IMR-90 (cell line): ENCODE results near the gene MROH7. TPM values are rescaled to one million over a fixed set of nuclear protein-coding genes. Genes with fewer than 3 reads are reported as not detected.

Source experiments
- ATAC-seq: fragments of 200-7000 bp; cut with Tn5 transposase; 2 replicates; pipeline ENCODE4 v1.9.1; 2020; ENCODE audit warnings: low read depth, mild to moderate bottlenecking, moderate library complexity
- BruUV-seq: library from RNA; stranded (reverse); fragments of 400-500 nt; replicated peaks from 2 replicates; lab custom pipeline; 2021; lab: Mats Ljungman, UMichigan
- CTCF ChIA-PET: fragments of 300-600 bp; formaldehyde crosslinking; extraction: SDS; loops from one replicate; lab custom pipeline; 2021; ENCODE audit warnings: antibody characterized with exemption; lab: Yijun Ruan, JAX
- POLR2A ChIA-PET: fragments of 300-600 bp; sonication (Branson Sonifier 250); formaldehyde crosslinking; loops from one replicate; lab custom pipeline; 2022; ENCODE audit warnings: antibody characterized with exemption; ENCODE audit not compliant: unreplicated experiment; lab: Charles Lee
- DNase-seq: peaks from one replicate; pipeline ENCODE4 v3.0.0; 2013
- H2AFZ ChIP-seq: replicated peaks from 2 replicates; pipeline ENCODE3; 2013; ENCODE audit warnings: low read length, mild to moderate bottlenecking; ENCODE audit not compliant: poor library complexity
- H2AK5ac ChIP-seq: 2 replicates; pipeline ENCODE4 v1.6.1; 2013; ENCODE audit warnings: low read depth, low read length, inconsistent platforms
- H2AK9ac ChIP-seq: replicated peaks from 2 replicates; pipeline ENCODE3; 2013; ENCODE audit warnings: mild to moderate bottlenecking, low read depth, low read length, moderate library complexity; ENCODE audit not compliant: poor library complexity
- H2BK120ac ChIP-seq: 2 replicates; pipeline ENCODE4 v1.6.1; 2013; ENCODE audit warnings: low read depth, low read length, inconsistent platforms
- H2BK15ac ChIP-seq: 3 replicates; pipeline ENCODE4 v1.6.1; 2013; ENCODE audit warnings: low read depth, low read length, inconsistent platforms
- H2BK20ac ChIP-seq: 2 replicates; pipeline ENCODE4 v1.6.1; 2013; ENCODE audit warnings: low read depth, mild to moderate bottlenecking, inconsistent platforms, low read length, moderate library complexity
- H2BK5ac ChIP-seq: 2 replicates; pipeline ENCODE4 v1.6.1; 2013; ENCODE audit warnings: mild to moderate bottlenecking, low read depth, low read length, inconsistent platforms; ENCODE audit not compliant: poor library complexity, severe bottlenecking
- H3K14ac ChIP-seq: replicated peaks from 2 replicates; pipeline ENCODE4 v1.6.1; 2013; ENCODE audit warnings: low read depth, low read length, inconsistent platforms
- H3K18ac ChIP-seq: 2 replicates; pipeline ENCODE4 v1.6.1; 2013; ENCODE audit warnings: low read depth, low read length, control low read depth
- H3K23ac ChIP-seq: 2 replicates; pipeline ENCODE4 v1.6.1; 2013; ENCODE audit warnings: low read depth, low read length, inconsistent platforms
- H3K27ac ChIP-seq: 2 replicates; pipeline ENCODE4 v1.5.1; 2013; ENCODE audit warnings: mild to moderate bottlenecking, control low read depth, low read length; ENCODE audit not compliant: insufficient read depth
- H3K27me3 ChIP-seq: 2 replicates; pipeline ENCODE4 v1.6.1; 2013; ENCODE audit warnings: low read length; ENCODE audit not compliant: control insufficient read depth, insufficient read depth
- H3K36me3 ChIP-seq: 2 replicates; pipeline ENCODE4 v1.6.1; 2013; ENCODE audit warnings: low read length, mixed read lengths; ENCODE audit not compliant: control insufficient read depth, insufficient read depth
- H3K4ac ChIP-seq: 2 replicates; pipeline ENCODE4 v1.6.1; 2013; ENCODE audit warnings: low read depth, low read length, inconsistent platforms
- H3K4me1 ChIP-seq: 2 replicates; pipeline ENCODE4 v1.6.1; 2013; ENCODE audit warnings: low read length, mixed read lengths; ENCODE audit not compliant: control insufficient read depth, insufficient read depth
- H3K4me2 ChIP-seq: 2 replicates; pipeline ENCODE4 v1.6.1; 2013; ENCODE audit warnings: low read depth, mild to moderate bottlenecking, control low read depth, low read length, moderate library complexity
- H3K4me3 ChIP-seq: 2 replicates; pipeline ENCODE4 v1.5.1; 2013; ENCODE audit warnings: low read depth, mild to moderate bottlenecking, control low read depth, low read length, moderate library complexity; ENCODE audit not compliant: insufficient read depth
- H3K56ac ChIP-seq: 2 replicates; pipeline ENCODE4 v1.6.1; 2013; ENCODE audit warnings: low read length, inconsistent platforms; ENCODE audit not compliant: insufficient read depth; ENCODE audit errors: extremely low read depth
- H3K79me1 ChIP-seq, 2 experiments: 2 replicates each; pipeline ENCODE4 v1.6.1; 2013; ENCODE audit warnings: low read length in 2 of 2, inconsistent platforms in 1 of 2, low read depth in 1 of 2
- H3K9ac ChIP-seq: 2 replicates; pipeline ENCODE4 v1.6.1; 2013; ENCODE audit warnings: low read depth, low read length, control low read depth
- H3K9me1 ChIP-seq: 2 replicates; pipeline ENCODE4 v1.6.1; 2013; ENCODE audit warnings: low read length, inconsistent platforms; ENCODE audit not compliant: insufficient read depth
- H3K9me3 ChIP-seq: 2 replicates; pipeline ENCODE4 v1.6.1; 2013; ENCODE audit warnings: low read length; ENCODE audit not compliant: control insufficient read depth, insufficient read depth
- H4K20me1 ChIP-seq: 2 replicates; pipeline ENCODE4 v1.6.1; 2013; ENCODE audit warnings: low read length, inconsistent platforms; ENCODE audit not compliant: insufficient read depth
- H4K5ac ChIP-seq: 2 replicates; pipeline ENCODE4 v1.6.1; 2013; ENCODE audit warnings: mild to moderate bottlenecking, low read depth, low read length, control low read depth
- H4K8ac ChIP-seq, 2 experiments: 2 replicates each; pipeline ENCODE4 v1.6.1; 2013; ENCODE audit warnings: low read depth in 2 of 2, low read length in 2 of 2, control low read depth in 1 of 2, inconsistent platforms in 1 of 2
- H4K91ac ChIP-seq: 2 replicates; pipeline ENCODE4 v1.6.1; 2013; ENCODE audit warnings: low read depth, low read length, inconsistent platforms; ENCODE audit not compliant: insufficient read depth
- BHLHE40 ChIP-seq: fragments of 150-350 bp; IDR thresholded peaks from 2 replicates; pipeline ENCODE4 v1.6.1; 2016; ENCODE audit warnings: mild to moderate bottlenecking, low read depth, low read length
- CEBPB ChIP-seq: IDR thresholded peaks from 2 replicates; pipeline ENCODE4 v1.6.1; 2012; ENCODE audit warnings: low read depth, low read length, improper control_type of control experiment
- CHD1 ChIP-seq: IDR thresholded peaks from 2 replicates; pipeline ENCODE4 v1.6.1; 2012; ENCODE audit warnings: low read depth, low read length, improper control_type of control experiment
- FOS ChIP-seq: fragments of 150-350 bp; IDR thresholded peaks from 2 replicates; pipeline ENCODE4 v1.6.1; 2016; ENCODE audit warnings: low read depth, low read length
- MAFK ChIP-seq: IDR thresholded peaks from 2 replicates; pipeline ENCODE4 v1.6.1; 2012; ENCODE audit warnings: low read depth, low read length, improper control_type of control experiment
- MAZ ChIP-seq: IDR thresholded peaks from 2 replicates; pipeline ENCODE4 v1.6.1; 2012; ENCODE audit warnings: low read depth, mild to moderate bottlenecking, low read length, improper control_type of control experiment, moderate library complexity, borderline replicate concordance
- NFE2L2 ChIP-seq: fragments of 150-350 bp; IDR thresholded peaks from 2 replicates; pipeline ENCODE4 v1.6.1; 2016; ENCODE audit warnings: low read depth, mild to moderate bottlenecking, low read length
- POLR2A ChIP-seq: IDR thresholded peaks from 2 replicates; pipeline ENCODE4 v1.6.1; 2012; ENCODE audit warnings: mild to moderate bottlenecking, low read depth, low read length
- RAD21 ChIP-seq: IDR thresholded peaks from 2 replicates; pipeline ENCODE4 v1.6.1; 2012; ENCODE audit warnings: low read length, improper control_type of control experiment
- RCOR1 ChIP-seq: IDR thresholded peaks from 2 replicates; pipeline ENCODE4 v1.6.1; 2012; ENCODE audit warnings: mild to moderate bottlenecking, low read length, improper control_type of control experiment; ENCODE audit not compliant: insufficient replicate concordance
- RFX5 ChIP-seq: IDR thresholded peaks from 2 replicates; pipeline ENCODE4 v1.8.0; 2012; ENCODE audit warnings: low read depth, mild to moderate bottlenecking, low read length, moderate library complexity
- SMC3 ChIP-seq: fragments of 150-350 bp; IDR thresholded peaks from 2 replicates; pipeline ENCODE4 v1.6.1; 2016; ENCODE audit warnings: low read depth, mild to moderate bottlenecking, antibody characterized with exemption, low read length, moderate library complexity
- WGBS, 2 experiments: methylation state at CpG; one replicate each; pipeline versions ENCODE4 v1.1.5 to v1.1.7; 2013; ENCODE audit warnings: missing lambda C conversion rate in 2 of 2; ENCODE audit not compliant: insufficient read length in 1 of 2; ENCODE audit errors: extremely low coverage in 2 of 2; 5-methylcytosine and 5-hydroxymethylcytosine counted together
- dilution Hi-C: fragments of 300-500 bp; cut with HindIII; formaldehyde crosslinking; loops from one replicate; pipeline ENCODE4 v1.14.3; 2018; ENCODE audit warnings: low sequenced_read_pairs; ENCODE audit not compliant: unreplicated experiment
- in situ Hi-C: fragments of 300-500 bp; cut with MboI; formaldehyde crosslinking; loops from 3 replicates; pipeline ENCODE4 v1.14.3; 2019; ENCODE audit warnings: low sequenced_read_pairs, inconsistent platforms, mixed read lengths
- intact Hi-C: fragments of 100-400 bp; cut with micrococcal nuclease; formaldehyde crosslinking; loops from 2 replicates; pipeline ENCODE4 v1.10.0; 2022
- polyA plus RNA-seq, 3 experiments: library from polyadenylated mRNA; depleted of rRNA; stranded (reverse); fragments of >200 nt; gene quantifications; 2 replicates each; pipeline ENCODE4 v1.2.3, GENCODE V29; 2012; ENCODE audit warnings: low replicate concordance in 1 of 3
- total RNA-seq: library from RNA; depleted of rRNA; stranded (reverse); fragments of >200 nt; gene quantifications from 2 replicates; pipeline ENCODE4 v1.2.3, GENCODE V29; 2012
- TF ChIP-seq, protein P1 (sequence below): fragments of 150-350 bp; IDR thresholded peaks from 2 replicates; pipeline ENCODE4 v1.6.1; 2017; ENCODE audit warnings: mild to moderate bottlenecking, antibody characterized with exemption, low read length, low read depth
- TF ChIP-seq, protein P2 (sequence below): fragments of 150-350 bp; IDR thresholded peaks from 2 replicates; pipeline ENCODE4 v1.6.1; 2016; ENCODE audit warnings: low read depth, mild to moderate bottlenecking, low read length, moderate library complexity, borderline replicate concordance
- TF ChIP-seq, protein P3 (sequence below): conservative IDR thresholded peaks from 2 replicates; pipeline ENCODE4 v1.5.1; 2012; ENCODE audit warnings: mild to moderate bottlenecking, low read depth, low read length, improper control_type of control experiment

MROH7 gene
- total and polyA plus RNA-seq, 2 of the 4 experiments (the other 2 are of a cell fraction), result not detected

DNA sequence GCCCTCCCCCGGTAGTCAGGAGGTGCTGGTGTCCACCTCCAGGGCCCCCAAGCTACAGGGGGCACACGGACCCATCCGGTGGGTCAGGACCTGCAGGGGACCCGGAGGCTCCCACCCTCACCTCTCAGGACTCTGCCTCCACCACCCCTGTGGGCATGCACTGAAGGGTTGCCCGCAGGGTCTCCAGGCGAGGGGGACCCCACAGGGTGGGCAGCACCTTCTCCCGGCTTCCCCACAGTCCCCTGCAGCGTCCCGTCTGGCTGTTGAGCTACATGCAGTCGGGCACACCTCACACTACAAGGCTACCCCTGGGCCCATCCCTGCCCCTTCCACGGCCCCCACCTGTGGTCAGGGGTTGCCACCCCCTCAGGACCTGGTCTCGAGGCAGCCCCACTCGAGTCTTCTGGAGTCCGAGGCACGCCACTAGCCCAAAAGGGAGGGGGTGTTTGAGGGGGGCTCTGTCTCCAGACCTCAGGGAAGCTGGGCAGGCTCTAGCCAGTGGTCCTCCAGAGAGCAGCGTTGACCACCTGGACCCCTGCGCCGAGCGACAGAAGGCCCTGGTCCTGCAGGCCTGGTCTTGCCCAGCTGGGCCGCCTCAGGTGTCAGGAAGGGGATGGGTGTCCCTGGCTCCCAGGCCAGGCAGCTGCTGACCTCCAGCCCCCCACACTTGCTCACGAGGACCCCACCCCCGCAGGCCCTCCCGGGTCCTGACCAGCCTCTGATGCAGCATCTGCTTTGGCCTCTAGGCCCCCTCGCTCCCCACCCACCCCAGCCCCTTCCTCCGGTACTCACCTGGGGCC lies 113.1 kb downstream of the MROH7 start:
- H3K79me1 ChIP-seq, result no peaks in the 10 kb centered on the region; a peak in 1 of 4 replicates
- ChIA-PET CTCF (no interaction called here), POLR2A (no interaction called here)
- H2AFZ ChIP-seq, result no peak overlapping the region
- peaks cover 12% of the 10 kb centered on the region for H3K36me3 ChIP-seq
- ATAC-seq (no peak), DNase-seq (no peak)
- no peak overlapping the region for H3K4me3 ChIP-seq
- dilution Hi-C loops, result no loop called here
- no peaks in the 10 kb centered on the region; the same call in 1 of the 2 replicates for H3K27me3 ChIP-seq
- no peak overlapping the region for H2BK20ac ChIP-seq
- no peak overlapping the region for H4K8ac ChIP-seq
- in situ Hi-C loops, result no loop called here
- H3K18ac ChIP-seq, result no peak overlapping the region
- no peak overlapping the region for H2AK9ac ChIP-seq
- no peak overlapping the region for H4K91ac ChIP-seq
- no peak overlapping the region for H4K5ac ChIP-seq
- no peak overlapping the region for H3K23ac ChIP-seq
- H2AK5ac ChIP-seq, result no peak overlapping the region
- no peak overlapping the region for H2BK120ac ChIP-seq
- WGBS, 2 experiments, result 93% methylated on average over 6 of the region's 25 CpGs; no CpG with 5 or more reads in 1 of the 2 experiments
- no TSS peak for BruUV-seq
- no peak overlapping the region for H3K4me2 ChIP-seq
- no peaks in the 10 kb centered on the region for H3K4me1 ChIP-seq
- H4K20me1 ChIP-seq, result no peaks in the 10 kb centered on the region
- H3K9me3 ChIP-seq, result no peaks in the 10 kb centered on the region
- intact Hi-C loops, result no loop called here
- H3K9me1 ChIP-seq, result no peaks in the 10 kb centered on the region
- H3K27ac ChIP-seq, result no peak overlapping the region
- no peak overlapping the region for H3K14ac ChIP-seq
- no peak overlapping the region for H3K56ac ChIP-seq
- H3K4ac ChIP-seq, result no peak overlapping the region
- no peak overlapping the region for H2BK5ac ChIP-seq
- no peak overlapping the region for H3K9ac ChIP-seq
- no peak overlapping the region for H2BK15ac ChIP-seq
- TF ChIP-seq, protein P1, sequence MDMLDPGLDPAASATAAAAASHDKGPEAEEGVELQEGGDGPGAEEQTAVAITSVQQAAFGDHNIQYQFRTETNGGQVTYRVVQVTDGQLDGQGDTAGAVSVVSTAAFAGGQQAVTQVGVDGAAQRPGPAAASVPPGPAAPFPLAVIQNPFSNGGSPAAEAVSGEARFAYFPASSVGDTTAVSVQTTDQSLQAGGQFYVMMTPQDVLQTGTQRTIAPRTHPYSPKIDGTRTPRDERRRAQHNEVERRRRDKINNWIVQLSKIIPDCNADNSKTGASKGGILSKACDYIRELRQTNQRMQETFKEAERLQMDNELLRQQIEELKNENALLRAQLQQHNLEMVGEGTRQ, result no peak
- TF ChIP-seq NFE2L2 (no peak), CEBPB (no peak), FOS (no peak), MAFK (no peak), MAZ (no peak), BHLHE40 (no peak), RFX5 (no peak), RCOR1 (no peak), RAD21 (no peak), POLR2A (no peak), CHD1 (no peak), SMC3 (no peak)
- TF ChIP-seq, protein P2, sequence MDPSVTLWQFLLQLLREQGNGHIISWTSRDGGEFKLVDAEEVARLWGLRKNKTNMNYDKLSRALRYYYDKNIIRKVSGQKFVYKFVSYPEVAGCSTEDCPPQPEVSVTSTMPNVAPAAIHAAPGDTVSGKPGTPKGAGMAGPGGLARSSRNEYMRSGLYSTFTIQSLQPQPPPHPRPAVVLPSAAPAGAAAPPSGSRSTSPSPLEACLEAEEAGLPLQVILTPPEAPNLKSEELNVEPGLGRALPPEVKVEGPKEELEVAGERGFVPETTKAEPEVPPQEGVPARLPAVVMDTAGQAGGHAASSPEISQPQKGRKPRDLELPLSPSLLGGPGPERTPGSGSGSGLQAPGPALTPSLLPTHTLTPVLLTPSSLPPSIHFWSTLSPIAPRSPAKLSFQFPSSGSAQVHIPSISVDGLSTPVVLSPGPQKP, result no peak
- TF ChIP-seq, protein P3, sequence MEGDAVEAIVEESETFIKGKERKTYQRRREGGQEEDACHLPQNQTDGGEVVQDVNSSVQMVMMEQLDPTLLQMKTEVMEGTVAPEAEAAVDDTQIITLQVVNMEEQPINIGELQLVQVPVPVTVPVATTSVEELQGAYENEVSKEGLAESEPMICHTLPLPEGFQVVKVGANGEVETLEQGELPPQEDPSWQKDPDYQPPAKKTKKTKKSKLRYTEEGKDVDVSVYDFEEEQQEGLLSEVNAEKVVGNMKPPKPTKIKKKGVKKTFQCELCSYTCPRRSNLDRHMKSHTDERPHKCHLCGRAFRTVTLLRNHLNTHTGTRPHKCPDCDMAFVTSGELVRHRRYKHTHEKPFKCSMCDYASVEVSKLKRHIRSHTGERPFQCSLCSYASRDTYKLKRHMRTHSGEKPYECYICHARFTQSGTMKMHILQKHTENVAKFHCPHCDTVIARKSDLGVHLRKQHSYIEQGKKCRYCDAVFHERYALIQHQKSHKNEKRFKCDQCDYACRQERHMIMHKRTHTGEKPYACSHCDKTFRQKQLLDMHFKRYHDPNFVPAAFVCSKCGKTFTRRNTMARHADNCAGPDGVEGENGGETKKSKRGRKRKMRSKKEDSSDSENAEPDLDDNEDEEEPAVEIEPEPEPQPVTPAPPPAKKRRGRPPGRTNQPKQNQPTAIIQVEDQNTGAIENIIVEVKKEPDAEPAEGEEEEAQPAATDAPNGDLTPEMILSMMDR, result no peak
